HG02840 (cell line): ENCODE results near the gene KCTD15.
"Not testable (repeated sequence)": the region's sequence is repeated elsewhere in the genome, so short reads cannot be mapped to it uniquely, and the experiment has no call there.

ENCODE experiments used
- ATAC-seq: cut with Tn5 transposase; IDR thresholded peaks from one replicate; pipeline ENCODE4 v1.9.1; 2021; ENCODE audit warnings: mild to moderate bottlenecking, moderate library complexity, moderate number of reproducible peaks; ENCODE audit not compliant: unreplicated experiment, low FRiP score

Gene KCTD15

GRCh38 chr19:33812388-33813330, 16.0 kb downstream of the KCTD15 start:
- ATAC-seq, result no peak

- ATAC-seq, result no peak
Measured at GRCh38 chr19:33813391-33814101, 16.9 kb downstream of the KCTD15 start.

- ATAC-seq, result no peak
Measured at GRCh38 chr19:33814181-33815165, 17.8 kb downstream of the KCTD15 start.

GRCh38 chr19:33815380-33816340, 19.0 kb downstream of the KCTD15 start:
- ATAC-seq, result no peak

- no peak for ATAC-seq
Measured at GRCh38 chr19:33818411-33818810, 21.7 kb downstream of the KCTD15 start.

- not testable (repeated sequence) for ATAC-seq
Measured at GRCh38 chr19:33819078-33819477, 22.4 kb downstream of the KCTD15 start.

- ATAC-seq, result no peak
Measured at GRCh38 chr19:33819506-33819879, 22.8 kb downstream of the KCTD15 start.

GRCh38 chr19:33819880-33820781, 23.5 kb downstream of the KCTD15 start:
- ATAC-seq, result peak; percentile 62

- ATAC-seq, result no peak
Measured at GRCh38 chr19:33821871-33822270, 25.2 kb downstream of the KCTD15 start.

GRCh38 chr19:33823341-33823740, 26.7 kb downstream of the KCTD15 start:
- no peak for ATAC-seq

GRCh38 chr19:33825556-33825955, 28.9 kb downstream of the KCTD15 start:
- no peak for ATAC-seq

GRCh38 chr19:33826521-33826920, 29.9 kb downstream of the KCTD15 start:
- no peak for ATAC-seq

- no peak for ATAC-seq
Measured at GRCh38 chr19:33828266-33829075, 31.8 kb downstream of the KCTD15 start.

GRCh38 chr19:33830264-33830663, 33.6 kb downstream of the KCTD15 start:
- ATAC-seq, result no peak

GRCh38 chr19:33831825-33832224, 35.2 kb downstream of the KCTD15 start:
- no peak for ATAC-seq

GRCh38 chr19:33832633-33833032, 36.0 kb downstream of the KCTD15 start:
- ATAC-seq, result no peak

GRCh38 chr19:33840382-33840781, 43.7 kb downstream of the KCTD15 start:
- ATAC-seq, result no peak
